H1 (cell line): ENCODE data around the gene ASB13. TPM values are rescaled to one million over a fixed set of nuclear protein-coding genes. Genes with fewer than 3 reads are reported as not detected.

Experiments used
- CHD1 ChIP-seq: IDR thresholded peaks from 2 replicates; pipeline ENCODE4 v1.6.1; 2012; ENCODE audit warnings: low read depth, low read length, improper control_type of control experiment
- CHD7 ChIP-seq: fragments of 300-600 bp; sonication (generic); IDR thresholded peaks from 2 replicates; pipeline ENCODE4 v1.7.1; 2012; ENCODE audit warnings: low read length, moderate library complexity, mild to moderate bottlenecking, inconsistent platforms; ENCODE audit not compliant: insufficient replicate concordance
- CREB1 ChIP-seq: IDR thresholded peaks from 2 replicates; pipeline ENCODE4 v1.6.1; 2012; ENCODE audit warnings: inconsistent platforms
- HDAC2 ChIP-seq, 2 experiments: fragments of 300-600 bp in 1 of 2; sonication (generic) in 1 of 2; IDR thresholded peaks; 2 replicates each; pipeline ENCODE4 v1.6.1; 2011 to 2012; ENCODE audit warnings: low read depth in 2 of 2, low read length in 2 of 2, mild to moderate bottlenecking in 2 of 2, moderate library complexity in 2 of 2, borderline replicate concordance in 1 of 2, inconsistent platforms in 1 of 2
- NANOG ChIP-seq: IDR thresholded peaks from 2 replicates; pipeline ENCODE4 v1.6.1; 2011; ENCODE audit warnings: low read length, low read depth, mild to moderate bottlenecking, inconsistent platforms; ENCODE audit not compliant: insufficient read depth, poor library complexity, severe bottlenecking
- POU5F1 ChIP-seq: IDR thresholded peaks from 2 replicates; pipeline ENCODE4 v1.6.1; 2011; ENCODE audit warnings: low read depth, mild to moderate bottlenecking, low read length, moderate library complexity
- RNF2 ChIP-seq: fragments of 200-900, 300-1000 bp; sonication (generic); IDR thresholded peaks from 2 replicates; pipeline ENCODE4 v1.7.1; 2016; ENCODE audit warnings: borderline replicate concordance, low read depth, mild to moderate bottlenecking, antibody characterized with exemption, low read length; ENCODE audit not compliant: poor library complexity, severe bottlenecking; ENCODE audit errors: missing control alignments
- TAF1 ChIP-seq: IDR thresholded peaks from 2 replicates; pipeline ENCODE4 v1.6.1; 2011; ENCODE audit warnings: mild to moderate bottlenecking, low read depth, low read length
- TAF7 ChIP-seq: optimal IDR thresholded peaks from 2 replicates; pipeline ENCODE3; 2011; ENCODE audit warnings: low read depth, mild to moderate bottlenecking, inconsistent platforms, low read length, moderate library complexity, borderline replicate concordance
- TCF12 ChIP-seq: IDR thresholded peaks from 2 replicates; pipeline ENCODE4 v1.6.1; 2011; ENCODE audit warnings: low read depth, mild to moderate bottlenecking, low read length
- TEAD4 ChIP-seq: IDR thresholded peaks from 2 replicates; pipeline ENCODE4 v1.6.1; 2012; ENCODE audit warnings: low read depth, low read length, inconsistent platforms, mixed read lengths
- polyA plus RNA-seq, 7 experiments: library from polyadenylated mRNA; depleted of rRNA in 3 of 7; stranded (reverse) in 5 of 7; unstranded in 2 of 7; fragments of >200 nt in 5 of 7; fragments of 200-250 nt in 2 of 7; gene quantifications; 1 replicate in 5 of 7; 2 replicates in 1 of 7; 4 replicates in 1 of 7; pipeline versions ENCODE4 v1.2.1 to v1.2.3, GENCODE V29; 2011 to 2013; ENCODE audit warnings: missing spikeins in 2 of 7, mixed read lengths in 2 of 7
- total RNA-seq: library from RNA; stranded (reverse); fragmentation: NEBNext Ultra II Directional; extraction: Animal tissue kit (Norgen Biotek cat#: 25700); gene quantifications from 2 replicates; pipeline ENCODE4 v1.2.1, GENCODE V29; 2021

Gene ASB13
- total and polyA plus RNA-seq, 2 of the 8 experiments (the other 6 are each of a cell fraction or from before 2014, with no cell fraction given) = 12.3 to 20.2 TPM

GRCh38 chr10:5652746-5653145, 13.6 kb downstream of the ASB13 start (continued):
- no peak for TF ChIP-seq CHD7
- TF ChIP-seq TEAD4 = no peak
- TF ChIP-seq CREB1 = no peak
- TF ChIP-seq CHD1 = no peak
- no peak for TF ChIP-seq TAF1
- no peak for TF ChIP-seq TCF12
- no peak for TF ChIP-seq NANOG
- TF ChIP-seq HDAC2 (IDR thresholded peaks at IDR 0.05; ENCODE audit: borderline replicate concordance in 1 of 2, low read depth in 2 of 2, low read length in 2 of 2) = no peak
- TF ChIP-seq RNF2 = no peak
- no peak for TF ChIP-seq TAF7
- no peak for TF ChIP-seq POU5F1
